ENCODE data around the gene SLX4IP.

The SLX4IP gene

GRCh38 chr20:10433623-10434466, 1.3 kb upstream of the SLX4IP start, which contains the start of gene MKKS:
TSS of gene MKKS (minus strand) at chr20:10434222. CDS start at chr20:10413514, 20,708 bp downstream.
- in situ Hi-C loops (cut with MboI; ENCODE audit: low sequenced_read_pairs, unreplicated experiment): loop anchor here (25.0 kb wide), 1 partner anchor 822 kb away; no protein-coding TSS in a partner anchor
- no peak for TF ChIP-seq CTCF (IDR thresholded peaks at IDR 0.05; ENCODE audit: borderline replicate concordance, control extremely low read depth, extremely low read depth, insufficient read depth, missing control alignments)
- DNase-seq (ENCODE audit: low spot score): peak; percentile 83

GRCh38 chr20:10434467-10434831, 656 bp upstream of the SLX4IP start:
- in situ Hi-C loops (cut with MboI; ENCODE audit: low sequenced_read_pairs, unreplicated experiment): loop anchor here (25.0 kb wide), 1 partner anchor 822 kb away; no protein-coding TSS in a partner anchor
- DNase-seq (ENCODE audit: low spot score): peak; percentile 64
- no peak for TF ChIP-seq CTCF (IDR thresholded peaks at IDR 0.05; ENCODE audit: borderline replicate concordance, control extremely low read depth, extremely low read depth, insufficient read depth, missing control alignments)

- in situ Hi-C loops (cut with MboI; ENCODE audit: low sequenced_read_pairs, unreplicated experiment): loop anchor here (25.0 kb wide), 1 partner anchor 824 kb away; no protein-coding TSS in a partner anchor
- DNase-seq (ENCODE audit: low spot score): no peak
Measured at GRCh38 chr20:10436053-10436699, 1.1 kb downstream of the SLX4IP start.

GRCh38 chr20:10438217-10438616, 3.1 kb downstream of the SLX4IP start:
- TF ChIP-seq CTCF (IDR thresholded peaks at IDR 0.05; ENCODE audit: borderline replicate concordance, control extremely low read depth, extremely low read depth, insufficient read depth, missing control alignments): no peak
- in situ Hi-C loops (cut with MboI; ENCODE audit: low sequenced_read_pairs, unreplicated experiment): loop anchor here (25.0 kb wide), 1 partner anchor 826 kb away; no protein-coding TSS in a partner anchor

More at GRCh38 chr20:10436053-10436699, 1.1 kb downstream of the SLX4IP start:
- no peak for TF ChIP-seq CTCF (IDR thresholded peaks at IDR 0.05; ENCODE audit: borderline replicate concordance, control extremely low read depth, extremely low read depth, insufficient read depth, missing control alignments)

GRCh38 chr20:10443936-10444335, 8.8 kb downstream of the SLX4IP start:
- no peak for TF ChIP-seq CTCF (IDR thresholded peaks at IDR 0.05; ENCODE audit: borderline replicate concordance, control extremely low read depth, extremely low read depth, insufficient read depth, missing control alignments)
- no peak for DNase-seq (ENCODE audit: low spot score)
- in situ Hi-C loops (cut with MboI; ENCODE audit: low sequenced_read_pairs, unreplicated experiment): loop anchor here (25.0 kb wide), 1 partner anchor 832 kb away; no protein-coding TSS in a partner anchor

More at GRCh38 chr20:10438217-10438616, 3.1 kb downstream of the SLX4IP start:
- no peak for DNase-seq (ENCODE audit: low spot score)

GRCh38 chr20:10445758-10446157, 10.7 kb downstream of the SLX4IP start:
- in situ Hi-C loops (cut with MboI; ENCODE audit: low sequenced_read_pairs, unreplicated experiment): loop anchor here (25.0 kb wide), 1 partner anchor 833 kb away; no protein-coding TSS in a partner anchor
- TF ChIP-seq CTCF (IDR thresholded peaks at IDR 0.05; ENCODE audit: borderline replicate concordance, control extremely low read depth, extremely low read depth, insufficient read depth, missing control alignments): no peak
- DNase-seq (ENCODE audit: low spot score): no peak
